ENCODE results near the gene GZF1.

The GZF1 gene

GRCh38 chr20:23361476-23362391 lies at the start of gene GZF1:
TSS of gene GZF1 (plus strand) at chr20:23362182. CDS start at chr20:23364384, 2,202 bp downstream.
- peak; percentile 84 for DNase-seq

- DNase-seq = no peak
Measured at GRCh38 chr20:23313271-23313670, 48.7 kb upstream of the GZF1 start.

DNA sequence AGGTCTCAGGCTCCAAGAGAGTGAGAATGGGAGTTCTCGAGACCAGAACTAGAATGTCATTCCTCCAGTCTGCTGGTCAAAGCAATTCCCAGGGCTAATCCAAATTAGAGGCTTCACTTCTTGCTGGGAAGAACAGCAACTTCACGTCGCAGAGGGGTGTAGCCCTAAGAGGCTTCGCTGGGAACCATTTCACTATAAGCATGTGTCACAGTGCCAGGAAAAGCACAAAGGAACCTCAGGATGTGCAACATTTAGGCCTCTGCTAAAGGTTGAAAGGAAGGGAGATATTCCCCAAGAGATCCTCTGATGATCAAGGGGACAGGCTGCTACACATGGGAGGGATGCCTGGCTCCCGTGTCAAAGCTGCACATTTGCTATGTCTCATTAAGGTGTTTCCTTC lies 47.3 kb upstream of the GZF1 start:
- DNase-seq = no peak

DNA sequence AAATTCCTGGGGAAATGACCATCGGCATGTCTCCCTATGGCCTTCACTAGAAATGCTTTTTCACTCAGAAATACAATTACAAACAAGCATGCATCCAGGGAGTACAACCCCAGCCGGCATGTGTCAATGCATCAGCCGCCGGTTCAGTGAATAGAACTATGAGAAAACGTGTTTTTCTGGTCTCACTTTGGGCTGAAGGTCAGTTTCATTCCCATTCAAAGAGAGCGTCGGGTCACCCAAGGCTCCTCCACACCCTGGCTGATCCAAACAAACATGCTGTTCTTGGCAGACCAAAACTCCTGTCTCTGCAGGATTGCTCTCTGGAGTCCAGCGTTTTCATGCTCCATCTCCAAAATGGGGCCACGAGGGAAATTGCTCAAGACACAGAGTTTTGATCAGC lies 46.9 kb upstream of the GZF1 start:
- no peak for DNase-seq

DNA sequence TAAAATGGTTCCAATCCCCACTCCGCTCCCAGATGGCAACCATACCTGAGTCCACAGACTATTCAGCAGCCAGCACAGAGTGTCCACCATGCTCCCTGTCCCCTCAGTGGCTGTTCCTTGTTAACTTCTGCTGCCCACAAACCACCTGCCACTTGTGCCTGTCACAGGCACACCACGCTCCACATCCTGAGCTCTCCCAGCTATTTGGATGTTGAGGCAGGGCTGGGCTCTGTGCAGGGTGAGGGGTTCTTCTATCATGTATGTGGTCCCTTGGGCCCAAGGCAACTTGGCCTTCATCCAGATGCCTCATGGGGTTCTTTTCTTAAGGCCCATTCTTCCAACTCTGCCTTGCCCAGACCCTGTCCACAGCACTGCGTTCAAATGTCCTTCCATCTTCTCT lies 45.4 kb upstream of the GZF1 start:
- no peak for DNase-seq

DNA sequence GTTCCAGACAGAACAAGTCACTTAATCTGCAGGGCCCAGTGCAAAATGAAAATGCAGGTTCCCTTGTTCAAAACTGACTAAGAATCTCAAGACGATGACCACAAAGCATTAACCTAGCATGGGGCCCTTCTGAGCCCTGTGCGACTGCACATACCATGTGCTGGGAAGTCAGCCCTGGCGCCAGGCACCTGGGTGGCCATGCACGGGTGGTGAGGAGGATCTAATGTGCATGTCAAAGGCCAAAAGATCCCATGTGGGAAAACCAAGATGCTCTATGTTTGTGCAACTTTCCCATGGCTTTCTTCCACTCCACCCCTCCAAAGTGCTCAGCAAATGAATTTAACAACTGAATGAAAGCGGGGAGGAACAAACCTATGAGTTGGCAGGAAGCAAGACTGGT lies 44.9 kb upstream of the GZF1 start:
- no peak for DNase-seq

GRCh38 chr20:23318347-23318746 lies 43.6 kb upstream of the GZF1 start:
- DNase-seq = no peak

GRCh38 chr20:23320317-23320716 lies 41.7 kb upstream of the GZF1 start:
- no peak for DNase-seq

- DNase-seq = no peak
Measured at GRCh38 chr20:23325107-23325506, 36.9 kb upstream of the GZF1 start.

DNA sequence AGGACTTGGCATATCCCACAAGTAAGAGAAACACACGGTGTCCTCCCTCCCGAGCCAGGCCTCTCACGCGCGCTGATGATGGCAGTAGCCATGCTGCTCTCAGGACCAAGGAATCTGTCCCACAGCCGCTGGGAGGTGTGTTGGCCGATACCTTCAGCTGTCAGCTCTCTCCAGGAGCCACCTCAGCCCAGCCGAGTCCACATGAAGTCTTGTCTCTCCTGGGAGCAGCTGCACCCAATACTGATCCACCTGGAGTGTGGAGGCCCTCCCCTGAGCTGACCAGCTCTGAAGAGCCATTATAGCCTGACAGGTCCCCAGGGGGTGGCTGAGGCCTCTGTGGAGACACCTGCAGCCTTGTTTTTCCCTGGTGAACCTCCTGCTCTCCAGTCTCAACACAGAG lies 35.2 kb upstream of the GZF1 start:
- DNase-seq = no peak

- DNase-seq = no peak
Measured at GRCh38 chr20:23327617-23328333, 34.2 kb upstream of the GZF1 start.

GRCh38 chr20:23331450-23332350 lies 30.3 kb upstream of the GZF1 start:
- DNase-seq = no peak

- DNase-seq = no peak
Measured at GRCh38 chr20:23332467-23332866, 29.5 kb upstream of the GZF1 start.

DNA sequence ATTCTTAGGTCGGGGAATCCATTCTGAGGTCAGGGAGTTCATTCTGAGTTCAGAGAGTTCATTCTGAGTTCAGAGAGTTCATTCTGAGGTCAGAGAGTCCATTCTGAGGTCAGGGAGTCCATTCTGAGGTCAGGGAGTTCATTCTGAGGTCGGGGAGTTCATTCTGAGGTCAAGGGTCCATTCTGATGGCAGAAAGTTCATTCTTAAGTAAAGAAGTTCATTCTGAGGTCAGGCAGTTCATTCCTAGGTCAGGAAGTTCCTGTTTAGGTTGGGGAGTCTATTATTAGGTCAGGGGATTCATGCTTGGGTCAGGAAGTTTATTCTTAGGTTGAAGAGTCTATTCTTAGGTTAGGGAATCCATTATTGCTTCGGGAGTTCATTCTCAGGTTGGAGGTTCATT lies 27.9 kb upstream of the GZF1 start:
- DNase-seq = no peak

DNA sequence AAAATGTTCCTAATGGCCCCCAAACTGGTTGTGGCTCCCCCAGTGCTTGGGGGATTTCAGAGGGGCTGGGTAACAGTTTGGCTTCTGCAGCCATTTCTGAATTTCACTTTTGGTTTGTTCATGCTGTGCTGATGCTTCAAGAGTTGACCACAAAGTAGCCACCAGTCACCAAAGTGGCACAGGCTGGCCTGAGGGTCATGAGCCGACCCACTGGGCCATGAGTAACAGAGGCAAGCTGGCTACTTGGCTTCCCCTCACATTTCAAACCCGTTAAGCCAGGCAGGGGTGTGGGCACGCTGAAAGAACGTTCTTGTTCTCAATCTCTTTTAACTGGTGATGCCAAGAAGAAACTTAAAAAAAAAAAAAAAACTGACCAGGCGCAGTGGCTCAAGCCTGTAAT lies 26.5 kb upstream of the GZF1 start:
- no peak for DNase-seq

DNA sequence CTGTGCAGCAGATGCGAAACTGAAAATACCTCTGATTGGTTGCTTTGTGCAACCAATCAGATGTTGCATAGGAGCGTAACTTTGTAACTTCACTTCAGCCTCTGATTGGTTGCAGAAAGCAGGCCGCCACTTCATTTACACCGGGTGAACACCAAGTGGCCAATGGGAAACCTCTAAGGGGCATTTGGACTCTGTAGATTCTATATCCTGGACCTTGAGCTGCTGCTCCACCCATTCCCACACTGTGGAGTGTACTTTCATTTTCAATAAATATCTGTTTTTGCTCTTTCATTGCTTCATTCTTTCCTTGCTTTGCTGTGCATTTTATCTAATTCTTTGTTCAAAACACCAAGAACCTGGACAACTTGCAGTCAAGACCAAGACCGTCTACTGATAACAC lies 25.5 kb upstream of the GZF1 start:
- no peak for DNase-seq

GRCh38 chr20:23337312-23337711 lies 24.7 kb upstream of the GZF1 start:
- DNase-seq = no peak

DNA sequence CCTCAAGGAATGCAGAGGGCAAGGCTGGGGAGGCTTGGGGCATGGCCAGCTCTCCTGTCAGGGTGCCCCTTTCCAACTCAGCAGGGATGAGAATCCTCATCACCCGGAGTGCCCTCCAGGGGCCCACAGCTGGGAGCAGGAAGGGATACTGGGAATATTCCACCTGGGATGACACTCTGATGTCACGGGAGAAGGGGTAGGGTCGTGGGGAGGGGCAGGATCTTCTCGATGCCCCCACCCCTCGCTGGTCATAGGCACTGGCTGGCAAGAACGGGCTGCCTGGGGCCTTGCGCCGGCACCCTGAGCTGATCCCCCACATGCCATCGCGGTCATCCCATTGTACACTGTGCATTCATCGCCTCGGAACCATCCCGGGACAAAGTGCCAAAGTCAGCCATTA lies 22.0 kb upstream of the GZF1 start:
- no peak for DNase-seq

DNA sequence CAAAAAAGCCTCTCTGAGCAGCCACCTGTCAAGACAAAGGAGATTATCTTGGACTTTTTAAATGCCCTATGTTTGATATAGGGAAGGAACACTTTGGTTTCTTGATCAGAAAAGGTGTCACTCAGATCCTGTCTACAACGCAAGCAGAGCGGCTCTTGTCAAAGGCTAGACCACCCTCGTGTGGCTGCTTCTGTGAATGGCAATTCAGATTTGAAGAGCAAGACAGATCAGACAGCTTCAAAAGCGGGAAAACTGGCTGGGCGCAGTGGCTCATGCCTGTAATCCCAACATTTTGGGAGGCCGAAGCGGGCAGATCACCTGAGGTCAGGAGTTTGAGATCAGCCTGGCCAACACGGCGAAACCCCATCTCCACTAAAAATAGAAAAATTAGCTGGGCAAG lies 21.5 kb upstream of the GZF1 start:
- peak; percentile 17 for DNase-seq

- DNase-seq = no peak
Measured at GRCh38 chr20:23341073-23341472, 20.9 kb upstream of the GZF1 start.

GRCh38 chr20:23343590-23343989 lies 18.4 kb upstream of the GZF1 start:
- DNase-seq = no peak

- no peak for DNase-seq
Measured at GRCh38 chr20:23344336-23344735, 17.6 kb upstream of the GZF1 start.

DNA sequence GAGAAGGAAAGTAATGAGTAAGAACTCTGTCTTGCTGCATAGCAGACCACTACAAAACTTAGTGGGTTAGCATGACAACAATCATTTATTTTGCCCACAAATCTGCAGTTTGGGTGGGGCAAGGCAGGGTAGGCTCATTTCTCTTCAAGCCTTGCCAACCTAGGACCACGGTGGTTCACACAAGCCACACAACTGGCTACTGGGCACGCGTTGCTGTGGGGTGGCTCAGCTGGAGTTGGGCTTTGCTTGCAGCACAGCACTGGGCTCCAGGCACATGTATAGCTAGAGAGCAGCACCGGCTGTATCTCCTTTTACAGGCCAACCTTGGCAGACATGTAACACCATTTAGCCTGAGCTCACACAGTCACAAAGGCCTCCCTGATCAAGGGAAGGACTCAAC lies 16.0 kb upstream of the GZF1 start:
- DNase-seq = no peak

Data from DMS79 treated with DMSO at 0.1 percent for 48 hours (cell line).